Heart right ventricle (tissue), 16 donors: ENCODE results near the gene BDH1. TPM values are rescaled to one million over a fixed set of nuclear protein-coding genes. Genes with fewer than 3 reads are reported as not detected.

Experiments used
- ATAC-seq, 8 donors: fragments of 200-7000 bp; cut with Tn5 transposase; one replicate each; pipeline ENCODE4 v1.9.1; 2020; ENCODE audit warnings: mild to moderate bottlenecking in 8 of 8, moderate library complexity in 8 of 8, moderate number of reproducible peaks in 1 of 8
- DNase-seq, 2 donors: peaks; one replicate each; pipeline ENCODE4 v3.0.0-alpha.2; 2020
- H3K27ac ChIP-seq, 10 donors: fragments of 200-600 bp; sonication (generic) in 2 of 10; one replicate each; pipeline versions ENCODE4 v1.5.0 to v1.8.0; 2020 to 2022; ENCODE audit warnings: mild to moderate bottlenecking in 3 of 10
- H3K27me3 ChIP-seq, 7 donors: fragments of 200-600 bp; one replicate each; pipeline ENCODE4 v1.8.0; 2021 to 2022; ENCODE audit warnings: mild to moderate bottlenecking in 2 of 7
- H3K36me3 ChIP-seq, 9 donors: fragments of 200-600 bp; sonication (generic) in 1 of 9; one replicate each; pipeline versions ENCODE4 v1.5.0 to v1.8.0; 2020 to 2022; ENCODE audit warnings: mild to moderate bottlenecking in 2 of 9
- H3K4me1 ChIP-seq, 9 donors: fragments of 200-600 bp; sonication (generic) in 1 of 9; one replicate each; pipeline versions ENCODE4 v1.5.0 to v1.8.0; 2020 to 2022; ENCODE audit warnings: mild to moderate bottlenecking in 4 of 9
- H3K4me3 ChIP-seq, 10 donors: fragments of 200-600 bp; sonication (generic) in 2 of 10; one replicate each; pipeline versions ENCODE4 v1.5.0 to v1.8.0; 2020 to 2022; ENCODE audit warnings: mild to moderate bottlenecking in 7 of 10, moderate library complexity in 2 of 10
- H3K9me3 ChIP-seq, 11 donors: fragments of 200-600 bp in 10 of 11; sonication (generic) in 2 of 11; one replicate each; pipeline versions ENCODE4 v1.5.0 to v1.8.0; 2013 to 2022; ENCODE audit warnings: mild to moderate bottlenecking in 2 of 11, control low read depth in 1 of 11, moderate library complexity in 1 of 11
- WGBS, 2 donors: extraction: QIAGEN DNeasy Blood & Tissue Kit; methylation state at CpG; one replicate each; pipeline ENCODE4 v1.1.7; 2013; ENCODE audit warnings: inconsistent platforms in 1 of 2; 5-methylcytosine and 5-hydroxymethylcytosine counted together
- intact Hi-C, 10 donors: fragments of 100-400 bp; cut with DNase I; formaldehyde crosslinking; loops; one replicate each; pipeline versions ENCODE4 v1.11.1 to v1.14.2; 2022
- polyA plus RNA-seq, 2 donors: library from polyadenylated mRNA; stranded (reverse); fragments of 200-250 nt; gene quantifications; one replicate each; pipeline ENCODE4 v1.2.3, GENCODE V29; 2013
- total RNA-seq, 10 donors: library from RNA; stranded (reverse); fragmentation: NEBNext Ultra II Directional in 3 of 10; extraction: Animal tissue kit (Norgen Biotek cat#: 25700) in 3 of 10; gene quantifications; one replicate each; pipeline versions ENCODE4 v1.2.1 to v1.2.4, GENCODE V29; 2021 to 2023
- TF ChIP-seq, protein P1 (sequence below), 9 donors: fragments of 200-600 bp; sonication (generic) in 2 of 9; IDR thresholded peaks; one replicate each; pipeline versions ENCODE4 v1.5.0 to v1.8.0; 2021 to 2022; ENCODE audit warnings: antibody characterized with exemption in 9 of 9, mild to moderate bottlenecking in 5 of 9, moderate library complexity in 1 of 9
- donor health status: Arrhythmogenic right ventricular cardiomyopathy.
- donor health status: ischemic (EF 13 %, LVEDD 7.1; RV severe dilation, severe dysfunction).
- donor health status: healthy with polysubstance abuse.
- donor health status: DM: no; HTN: yes; CAD: no.
- donor health status: DM: no; HTN: no; CAD: no.
- donor health status: ischemic (EF 25% LVEDD 6.9; RV normal size, moderate dysfunction).
- donor health status: ischemic (EF 25% LVEDD 5.7; RV mildly dilated, moderate dysfunction).
- donor health status: healthy.
- donor health status: DM: yes; HTN: yes; CAD: no.
- donor health status: Ischemic cardiomyopathy.
- donor health status: ischemic (EF 35%, LVEDD 5.7; RV mildly dilated, moderate dysfunction).
- donor health status: nonischemic (EF 11% LVEDD 7.7; RV severe dilation, severe dysfunction).
- donor health status: DM: yes; HTN: yes; CAD: no.
- donor health status: PGD.
- donor health status: ischemic (EF 29% LVEDD 5.4; RV normal size, mild dysfunction).
- donor health status: nonischemic (EF 23%, LVEDD 6.1; RV moderate dilation, normal function).

Gene BDH1
- total and polyA plus RNA-seq, 12 donors: 9.6 to 144 (median 78.0) TPM

- TF ChIP-seq, protein P1, sequence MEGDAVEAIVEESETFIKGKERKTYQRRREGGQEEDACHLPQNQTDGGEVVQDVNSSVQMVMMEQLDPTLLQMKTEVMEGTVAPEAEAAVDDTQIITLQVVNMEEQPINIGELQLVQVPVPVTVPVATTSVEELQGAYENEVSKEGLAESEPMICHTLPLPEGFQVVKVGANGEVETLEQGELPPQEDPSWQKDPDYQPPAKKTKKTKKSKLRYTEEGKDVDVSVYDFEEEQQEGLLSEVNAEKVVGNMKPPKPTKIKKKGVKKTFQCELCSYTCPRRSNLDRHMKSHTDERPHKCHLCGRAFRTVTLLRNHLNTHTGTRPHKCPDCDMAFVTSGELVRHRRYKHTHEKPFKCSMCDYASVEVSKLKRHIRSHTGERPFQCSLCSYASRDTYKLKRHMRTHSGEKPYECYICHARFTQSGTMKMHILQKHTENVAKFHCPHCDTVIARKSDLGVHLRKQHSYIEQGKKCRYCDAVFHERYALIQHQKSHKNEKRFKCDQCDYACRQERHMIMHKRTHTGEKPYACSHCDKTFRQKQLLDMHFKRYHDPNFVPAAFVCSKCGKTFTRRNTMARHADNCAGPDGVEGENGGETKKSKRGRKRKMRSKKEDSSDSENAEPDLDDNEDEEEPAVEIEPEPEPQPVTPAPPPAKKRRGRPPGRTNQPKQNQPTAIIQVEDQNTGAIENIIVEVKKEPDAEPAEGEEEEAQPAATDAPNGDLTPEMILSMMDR (IDR thresholded peaks at IDR 0.05): no peak
- Histone ChIP-seq H3K27ac (no peak overlapping the region), H3K27me3 (peaks cover 0 to 35% (median 22%) of the 10 kb centered on the region in 7 donors), H3K9me3 (peaks cover 0 to 26% (median 0%) of the 10 kb centered on the region in 11 donors), H3K36me3 (no peaks in the 10 kb centered on the region), H3K4me3 (no peak overlapping the region), H3K4me1 (no peaks in the 10 kb centered on the region)
- DNase-seq (no peak), ATAC-seq (no peak)
- WGBS, 2 donors: 70 to 74% methylated on average over 5 of the region's 5 CpGs
- intact Hi-C loops: no loop called here
Observed at GRCh38 chr3:197561926-197562325, 6.2 kb upstream of the BDH1 start.

GRCh38 chr3:197559651-197560050 lies 3.9 kb upstream of the BDH1 start:
- Histone ChIP-seq H3K4me3 (no peak overlapping the region), H3K27me3 (peaks cover 0 to 49% (median 30%) of the 10 kb centered on the region in 7 donors), H3K9me3 (peaks cover 0 to 21% (median 0%) of the 10 kb centered on the region in 11 donors), H3K4me1 (peaks cover 0 to 17% (median 12%) of the 10 kb centered on the region in 9 donors), H3K36me3 (no peaks in the 10 kb centered on the region), H3K27ac (no peak overlapping the region)
- 70 to 81% methylated on average over 3 of the region's 3 CpGs for WGBS, 2 donors
- ATAC-seq (no peak), DNase-seq (no peak)
- TF ChIP-seq, protein P1 (IDR thresholded peaks at IDR 0.05): no peak
- intact Hi-C loops: no loop called here

- TF ChIP-seq, protein P1 (IDR thresholded peaks at IDR 0.05): peak; percentile 11 to 68 (median 53)
- ATAC-seq: peak; percentile 96 to 99 (median 98)
- Histone ChIP-seq H3K27ac (peak overlapping the region; percentile 80 to 94 (median 88)), H3K27me3 (peaks cover 0 to 41% (median 25%) of the 10 kb centered on the region in 7 donors), H3K36me3 (no peaks in the 10 kb centered on the region), H3K4me3 (peak overlapping the region; percentile 40 to 93 (median 84)), H3K4me1 (peaks cover 4 to 36% (median 22%) of the 10 kb centered on the region in 9 donors), H3K9me3 (no peaks in the 10 kb centered on the region)
- intact Hi-C loops: no loop called here
- WGBS, 2 donors: 1% methylated on average over 55 to 60 of the region's 60 CpGs
- peak; percentile 92 to 95 for DNase-seq
Observed at GRCh38 chr3:197554562-197555280, 1.0 kb downstream of the BDH1 start.

- Histone ChIP-seq H3K27me3 (peaks cover 0 to 37% (median 20%) of the 10 kb centered on the region in 7 donors), H3K27ac (peak overlapping the region; percentile 47 to 94 (median 88)), H3K36me3 (no peaks in the 10 kb centered on the region), H3K4me3 (peak overlapping the region; percentile 20 to 93 (median 84)), H3K4me1 (peaks cover 4 to 37% (median 22%) of the 10 kb centered on the region in 9 donors), H3K9me3 (no peaks in the 10 kb centered on the region)
- TF ChIP-seq, protein P1 (IDR thresholded peaks at IDR 0.05): no peak
- DNase-seq (no peak), ATAC-seq (no peak)
- intact Hi-C loops: no loop called here
- WGBS, 2 donors: 23 to 27% methylated on average over 10 of the region's 10 CpGs
Observed at GRCh38 chr3:197554196-197554561, 1.6 kb downstream of the BDH1 start.
